ENCODE data around the gene SPACA6. TPM values are rescaled to one million over a fixed set of nuclear protein-coding genes. Genes with fewer than 3 reads are reported as not detected.

The SPACA6 gene
- polyA plus RNA-seq, 1 experiment, result 8.5 TPM

GRCh38 chr19:51750400-51751094, 57.4 kb downstream of the SPACA6 start:
- Histone ChIP-seq H3K27me3 (ENCODE audit: control insufficient read depth, insufficient read depth, low read length) (no peaks in the 10 kb centered on the region), H3K4me3 (ENCODE audit: low read depth, low read length) (no peak overlapping the region), H3K36me3 (ENCODE audit: control insufficient read depth, insufficient read depth, low read length) (no peaks in the 10 kb centered on the region)
- TF ChIP-seq CTCF (IDR thresholded peaks at IDR 0.05; ENCODE audit: insufficient read depth, low read depth, low read length), result no peak
- CTCF ChIA-PET, result interaction anchor here (0.7 kb wide), 1 partner anchor 89 kb away, joined by 3 read pairs; no protein-coding TSS in a partner anchor
- no peak for DNase-seq (ENCODE audit: low read depth)
- POLR2A ChIA-PET, result no interaction called here

DNA sequence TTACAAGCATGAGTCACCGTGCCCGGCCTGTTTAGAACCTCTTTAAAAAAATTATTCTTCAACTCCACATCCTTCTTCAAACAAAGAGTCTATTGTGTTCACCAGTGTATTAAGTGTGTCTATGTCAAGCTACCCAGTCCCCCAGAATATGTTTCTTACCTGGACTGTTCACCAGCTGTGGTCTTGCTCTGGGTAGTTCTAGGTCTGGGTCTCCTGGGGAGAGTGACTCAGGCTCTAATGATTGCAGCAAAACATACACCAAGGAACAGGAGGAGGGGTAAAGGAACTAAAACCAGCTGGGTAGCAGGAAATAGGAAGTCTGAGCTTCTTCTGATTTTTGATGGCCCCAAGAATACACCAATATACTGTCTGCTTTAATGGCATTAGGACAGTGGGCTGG, 58.5 kb downstream of the SPACA6 start, which contains the start of gene FPR1:
Gene FPR1 (minus strand): TSS at position 224 of the 400 bp plus-strand sequence. CDS start 4,884 bp downstream, outside the sequence.
- CTCF ChIA-PET, result interaction anchor here (0.7 kb wide), 1 partner anchor 90 kb away, joined by 3 read pairs; no protein-coding TSS in a partner anchor

GRCh38 chr19:51754109-51754508, 61.0 kb downstream of the SPACA6 start:
- Histone ChIP-seq H3K4me3 (ENCODE audit: low read depth, low read length) (no peak overlapping the region), H3K27me3 (ENCODE audit: control insufficient read depth, insufficient read depth, low read length) (no peaks in the 10 kb centered on the region), H3K36me3 (ENCODE audit: control insufficient read depth, insufficient read depth, low read length) (no peaks in the 10 kb centered on the region)
- POLR2A ChIA-PET, result no interaction called here
- no peak for TF ChIP-seq CTCF (IDR thresholded peaks at IDR 0.05; ENCODE audit: insufficient read depth, low read depth, low read length)
- CTCF ChIA-PET, result interaction anchor here (1.7 kb wide), 1 partner anchor 24 kb away, joined by 4 read pairs; no protein-coding TSS in a partner anchor
- no peak for DNase-seq (ENCODE audit: low read depth)

More for the DNA sequence above, 58.5 kb downstream of the SPACA6 start, which contains the start of gene FPR1:
- POLR2A ChIA-PET, result no interaction called here
- no peak within 1 kb of the TSS for H3K4me3 ChIP-seq (ENCODE audit: low read depth, low read length)
- DNase-seq (ENCODE audit: low read depth), result no peak
- H3K36me3 ChIP-seq (ENCODE audit: control insufficient read depth, insufficient read depth, low read length), result no peaks in the 10 kb centered on the region
- no peak for TF ChIP-seq CTCF (IDR thresholded peaks at IDR 0.05; ENCODE audit: insufficient read depth, low read depth, low read length)
- H3K27me3 ChIP-seq (ENCODE audit: control insufficient read depth, insufficient read depth, low read length), result no peaks in the 10 kb centered on the region

- ChIA-PET POLR2A (no interaction called here), CTCF (interaction anchor here (1.7 kb wide), 1 partner anchor 23 kb away, joined by 4 read pairs; no protein-coding TSS in a partner anchor)
- no peak for TF ChIP-seq CTCF (IDR thresholded peaks at IDR 0.05; ENCODE audit: insufficient read depth, low read depth, low read length)
- H3K36me3 ChIP-seq (ENCODE audit: control insufficient read depth, insufficient read depth, low read length), result no peaks in the 10 kb centered on the region
- DNase-seq (ENCODE audit: low read depth), result no peak
- H3K27me3 ChIP-seq (ENCODE audit: control insufficient read depth, insufficient read depth, low read length), result no peaks in the 10 kb centered on the region
- no peak overlapping the region for H3K4me3 ChIP-seq (ENCODE audit: low read depth, low read length)
Measured at GRCh38 chr19:51754770-51755169, 61.6 kb downstream of the SPACA6 start.

Small RNA genes lying within 50 kb of the gene (small RNA-seq; reads per million reads assigned to genes)
- gene AC018755.2 (ENCODE audit: insufficient read length, low read depth, low replicate concordance) (not detected), gene MIR125A (ENCODE audit: insufficient read length, low read depth, low replicate concordance) (not detected), gene MIR99B (ENCODE audit: insufficient read length, low read depth, low replicate concordance) (not detected), gene MIRLET7E (ENCODE audit: insufficient read length, low read depth, low replicate concordance) (not detected)

Other genes with a start within 250 kb of the SPACA6 start
- gene SIGLEC8, start 234.9 kb upstream of the SPACA6 start, polyA plus RNA-seq (2011; rRNA removed), result not detected in 2 replicates
- not detected in 2 replicates for gene CEACAM18, start 214.8 kb upstream of the SPACA6 start, polyA plus RNA-seq (2011; rRNA removed)
- gene SIGLEC12, start 191.5 kb upstream of the SPACA6 start, polyA plus RNA-seq (2011; rRNA removed), result not detected in 2 replicates
- gene SIGLEC6, start 161.7 kb upstream of the SPACA6 start, polyA plus RNA-seq (2011; rRNA removed), result not detected in 2 replicates
- 6.3 and 8.5 TPM in 2 replicates for gene ZNF175, start 122.0 kb upstream of the SPACA6 start, polyA plus RNA-seq (2011; rRNA removed)
- gene SIGLEC5, start 62.9 kb upstream of the SPACA6 start, polyA plus RNA-seq (2011; rRNA removed), result not detected in 2 replicates
- not detected in 2 replicates for gene SIGLEC14, start 46.5 kb upstream of the SPACA6 start, polyA plus RNA-seq (2011; rRNA removed)
- gene HAS1, start 30.7 kb downstream of the SPACA6 start, polyA plus RNA-seq (2011; rRNA removed), result not detected in 2 replicates
- gene FPR1, start 58.5 kb downstream of the SPACA6 start, polyA plus RNA-seq (2011; rRNA removed), result not detected in 2 replicates
- not detected in 2 replicates for gene FPR2, start 67.8 kb downstream of the SPACA6 start, polyA plus RNA-seq (2011; rRNA removed)
- gene FPR3, start 101.8 kb downstream of the SPACA6 start, polyA plus RNA-seq (2011; rRNA removed), result not detected in 2 replicates
- gene ZNF577, start 194.6 kb downstream of the SPACA6 start, polyA plus RNA-seq (2011; rRNA removed), result 4.6 and 8.3 TPM in 2 replicates
- gene ZNF649, start 211.7 kb downstream of the SPACA6 start, polyA plus RNA-seq (2011; rRNA removed), result 2.5 and 4.5 TPM in 2 replicates
- gene ZNF613, start 234.1 kb downstream of the SPACA6 start, polyA plus RNA-seq (2011; rRNA removed), result 5.1 and 6.6 TPM in 2 replicates

Data from BJ (cell line).